GM19351 (cell line): ENCODE measurements around the gene FADS1.

ENCODE experiments used
- ATAC-seq: cut with Tn5 transposase; IDR thresholded peaks from one replicate; pipeline ENCODE4 v1.9.1; 2021; ENCODE audit warnings: mild to moderate bottlenecking, moderate library complexity; ENCODE audit not compliant: unreplicated experiment

Gene FADS1

DNA sequence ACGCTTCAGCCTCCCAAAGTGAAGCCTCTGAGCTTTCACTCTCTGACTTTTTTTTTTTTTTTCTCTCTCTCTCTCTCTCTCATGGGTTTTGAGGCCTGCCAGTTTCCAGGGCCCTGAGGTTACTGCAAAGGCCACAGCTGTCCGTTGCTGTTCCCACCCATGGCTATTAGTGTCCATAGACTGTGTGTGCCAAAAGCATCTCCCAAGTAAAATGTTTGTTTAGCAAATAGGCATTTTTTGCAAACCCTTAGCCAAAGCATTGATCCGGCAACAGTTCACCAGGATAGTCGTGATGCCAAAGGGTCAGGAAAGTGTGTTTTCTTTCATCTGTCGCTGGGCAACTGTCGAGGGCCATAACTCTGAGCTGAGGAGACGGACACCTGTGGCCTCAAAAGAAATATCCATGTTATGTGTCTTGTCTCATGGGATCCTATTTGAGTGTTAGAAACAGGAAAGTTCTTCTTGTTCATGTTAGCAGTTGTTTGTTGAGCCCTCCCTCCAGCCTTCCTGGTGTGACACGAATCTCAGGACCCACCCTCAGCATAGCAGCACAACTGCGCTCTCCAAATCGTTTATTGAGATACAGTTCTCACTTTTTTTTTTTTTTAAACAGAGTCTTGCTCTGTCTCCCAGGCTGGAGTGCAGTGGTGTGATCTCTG, 29.7 kb upstream of the FADS1 start:
- ATAC-seq = no peak

DNA sequence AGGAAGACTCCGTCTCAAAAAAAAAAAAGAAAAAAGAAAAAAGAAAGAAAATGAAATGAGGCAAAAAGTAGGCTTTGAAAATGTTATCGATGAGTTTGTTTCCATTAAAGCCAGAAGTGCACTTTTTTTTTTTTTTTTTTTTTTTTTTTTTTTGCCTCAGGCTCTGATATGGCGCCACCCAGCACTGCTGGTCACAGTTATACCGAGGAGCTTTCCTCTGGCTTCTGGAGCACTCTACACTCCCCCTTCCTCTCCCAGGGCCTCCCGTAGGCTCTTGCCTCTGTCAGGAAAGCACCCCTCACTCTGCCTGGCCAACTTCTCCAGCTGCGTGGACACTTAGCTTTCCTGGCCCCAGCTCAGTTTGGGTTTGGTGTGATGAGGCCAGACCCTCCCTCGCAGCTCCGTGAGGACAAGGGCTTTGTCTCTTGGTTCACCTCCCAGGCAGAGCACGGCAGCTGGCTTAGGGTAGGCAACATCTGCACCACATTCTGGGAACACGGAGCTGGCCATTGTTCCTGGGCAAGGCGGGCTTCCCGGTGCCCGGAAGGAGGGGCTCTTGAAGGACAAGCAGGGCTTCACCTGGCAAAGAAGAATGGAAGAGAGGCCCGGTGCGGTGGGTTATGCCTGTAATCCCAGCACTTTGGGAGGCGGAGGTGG, 28.2 kb upstream of the FADS1 start:
- no peak for ATAC-seq

DNA sequence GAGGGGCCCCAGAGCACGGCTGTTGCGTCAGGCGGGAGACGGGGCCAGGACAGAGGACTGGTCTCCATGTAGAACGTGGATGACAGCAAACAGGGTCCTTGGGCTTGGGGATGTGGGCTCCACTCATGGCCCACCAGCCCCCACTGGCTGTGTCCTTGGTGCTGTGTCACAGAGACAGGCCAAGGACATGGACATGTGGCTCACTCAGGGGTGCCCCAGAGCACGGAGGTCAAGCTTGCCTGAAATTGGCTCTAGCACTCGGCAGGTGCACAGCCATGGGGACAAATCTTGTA, 25.7 kb upstream of the FADS1 start:
- no peak for ATAC-seq

DNA sequence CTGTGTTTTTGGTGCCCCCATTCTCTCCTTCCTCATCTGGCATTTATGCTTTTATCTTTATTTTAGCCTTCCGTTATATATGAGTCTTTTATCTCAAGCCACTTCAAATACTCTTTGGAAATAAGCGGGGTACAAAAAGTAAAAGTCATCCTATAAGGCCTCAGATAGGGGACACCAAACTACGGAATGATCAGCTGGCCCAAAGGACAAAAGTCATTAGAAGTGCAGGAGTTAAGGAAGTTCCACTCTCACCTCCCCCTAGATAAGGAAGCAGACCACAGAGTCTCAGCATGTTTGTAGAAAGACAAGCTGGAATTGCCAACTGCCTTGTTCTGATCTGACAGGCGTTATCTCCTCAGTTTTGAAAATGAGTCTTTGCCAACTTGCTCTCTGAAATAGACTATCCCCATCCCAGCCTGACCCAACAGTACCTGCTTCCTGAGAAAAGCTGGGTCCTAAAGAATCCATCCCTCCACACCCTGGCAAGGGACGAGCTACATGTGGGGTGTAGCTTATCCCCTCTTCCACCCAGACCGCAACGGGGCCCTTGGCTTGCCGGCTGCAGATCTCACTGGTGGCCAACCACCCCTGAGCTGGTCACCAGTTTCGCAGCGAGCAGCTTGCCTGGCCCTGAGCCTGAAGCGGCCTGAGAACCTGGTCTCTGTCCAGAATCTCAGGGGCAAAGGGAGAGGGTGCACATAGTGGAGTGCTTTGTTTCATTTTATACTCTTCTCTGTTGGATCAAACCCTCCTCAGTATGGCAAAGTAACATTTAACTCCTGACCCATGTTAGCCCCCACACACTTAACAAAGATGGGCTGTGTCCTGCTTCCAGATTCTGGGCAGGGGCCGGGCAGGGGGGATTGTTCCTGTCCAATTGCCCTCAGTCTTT, 25.1 kb upstream of the FADS1 start:
- ATAC-seq = no peak

DNA sequence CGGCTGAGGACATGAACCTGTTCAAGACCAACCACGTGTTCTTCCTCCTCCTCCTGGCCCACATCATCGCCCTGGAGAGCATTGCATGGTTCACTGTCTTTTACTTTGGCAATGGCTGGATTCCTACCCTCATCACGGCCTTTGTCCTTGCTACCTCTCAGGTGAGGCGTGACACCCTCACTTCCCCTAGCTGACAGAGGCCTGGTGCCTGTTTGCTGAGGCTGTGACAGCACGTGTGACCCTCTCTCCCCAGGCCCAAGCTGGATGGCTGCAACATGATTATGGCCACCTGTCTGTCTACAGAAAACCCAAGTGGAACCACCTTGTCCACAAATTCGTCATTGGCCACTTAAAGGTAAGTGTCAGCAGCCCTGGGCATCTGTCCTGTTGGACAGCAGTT, 23.6 kb upstream of the FADS1 start:
- no peak for ATAC-seq

DNA sequence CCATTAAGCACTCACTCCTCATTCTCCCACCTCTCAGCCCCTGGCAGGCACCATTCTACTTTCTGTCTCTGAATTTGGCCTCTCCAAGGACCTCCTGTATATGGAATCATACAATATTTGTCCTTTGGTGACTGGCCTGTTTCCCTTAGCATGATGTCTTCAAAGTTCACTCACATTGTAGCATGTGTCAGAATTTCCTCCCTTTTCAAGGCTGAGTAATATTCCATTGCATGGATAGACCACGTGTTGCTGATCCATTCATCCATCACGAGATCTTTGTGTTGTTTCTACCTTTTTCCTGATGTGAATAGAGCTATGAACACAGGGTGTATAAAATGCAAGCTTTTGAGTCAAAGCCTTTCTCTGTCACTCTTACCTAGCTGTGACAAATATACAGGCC, 22.9 kb upstream of the FADS1 start:
- no peak for ATAC-seq

DNA sequence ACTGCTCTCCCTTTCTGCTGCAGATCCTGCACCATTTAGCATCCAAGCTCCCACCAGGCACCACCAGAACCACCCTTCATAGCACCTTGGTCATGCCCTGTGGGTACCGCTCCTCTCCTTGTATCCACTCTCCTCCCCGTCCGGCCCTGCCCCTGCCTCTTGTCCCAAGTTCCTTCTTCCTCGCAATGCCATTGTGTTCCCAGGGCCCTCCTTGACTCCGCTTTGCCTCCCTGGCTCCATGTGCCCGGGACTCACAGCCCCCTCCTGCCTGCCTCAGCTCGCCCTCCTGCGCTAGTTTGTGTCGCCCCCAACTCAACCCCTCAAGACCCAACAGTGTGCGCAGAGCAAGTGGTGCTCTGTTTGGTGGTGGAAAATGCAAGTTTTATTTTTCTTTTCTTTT, 22.1 kb upstream of the FADS1 start:
- no peak for ATAC-seq

DNA sequence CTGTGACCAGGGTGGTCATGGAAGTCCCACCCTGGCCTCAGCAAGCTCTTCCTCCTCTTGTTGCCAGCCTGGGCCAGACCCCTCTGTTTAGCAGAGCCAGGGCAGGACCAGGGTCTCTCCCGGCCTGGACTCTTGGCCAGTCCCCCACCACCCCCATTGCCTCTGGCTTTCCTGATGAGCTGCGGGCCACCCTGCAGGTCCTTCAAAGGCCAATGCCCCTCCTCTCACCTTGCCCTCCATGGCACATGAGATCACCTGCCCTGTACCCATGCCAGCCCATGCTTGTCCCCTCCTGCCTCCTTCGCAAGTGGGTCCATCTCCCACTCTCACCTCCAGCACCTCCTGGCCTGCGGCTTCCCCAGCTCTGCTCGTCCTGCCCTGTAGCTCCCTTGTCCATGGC, 21.7 kb upstream of the FADS1 start:
- no peak for ATAC-seq

DNA sequence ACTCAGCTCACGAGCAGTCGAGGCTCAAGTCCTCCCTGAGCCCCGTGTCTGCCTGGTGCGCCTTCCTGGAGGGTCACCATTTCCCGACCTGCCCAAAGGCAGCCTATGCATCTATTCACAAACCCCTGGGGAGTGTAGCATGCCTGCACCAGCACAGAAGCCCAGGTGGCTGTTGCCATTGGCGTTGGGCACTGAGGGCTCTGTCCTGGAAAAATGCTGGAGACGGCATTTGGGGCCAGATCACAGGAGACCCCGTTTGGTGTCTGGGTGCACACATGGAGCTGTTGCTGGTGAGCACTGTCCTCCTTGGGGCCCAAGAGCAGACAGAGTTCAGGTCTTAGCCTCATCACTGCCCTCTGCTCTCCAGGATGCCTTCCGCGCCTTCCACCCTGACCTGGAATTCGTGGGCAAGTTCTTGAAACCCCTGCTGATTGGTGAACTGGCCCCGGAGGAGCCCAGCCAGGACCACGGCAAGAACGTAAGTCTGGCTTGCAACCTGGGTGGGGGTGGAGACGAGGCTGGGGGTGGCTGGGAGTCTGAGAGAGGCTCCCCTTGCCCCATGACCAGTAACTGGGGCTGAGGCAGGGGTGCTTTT, 20.7 kb upstream of the FADS1 start:
- ATAC-seq = no peak

DNA sequence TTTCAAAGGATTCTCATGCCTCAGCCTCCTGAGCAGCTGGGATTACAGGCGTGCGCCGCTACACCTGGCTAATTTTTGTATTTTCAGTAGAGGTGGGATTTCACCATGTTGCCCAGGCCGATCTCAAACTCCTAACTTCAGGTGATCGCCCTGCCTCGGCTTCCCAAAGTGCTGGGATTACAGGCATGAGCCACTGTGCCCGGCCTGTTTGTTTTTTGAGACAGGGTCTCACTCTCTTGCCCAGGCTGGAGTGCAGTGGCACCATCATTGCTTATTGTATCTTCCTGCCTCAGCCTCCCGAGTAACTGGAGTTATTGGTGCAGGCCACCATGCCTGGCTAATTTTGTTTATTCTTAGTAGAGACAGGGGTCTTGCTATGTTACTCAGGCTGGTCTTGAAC, 19.4 kb upstream of the FADS1 start:
- no peak for ATAC-seq

DNA sequence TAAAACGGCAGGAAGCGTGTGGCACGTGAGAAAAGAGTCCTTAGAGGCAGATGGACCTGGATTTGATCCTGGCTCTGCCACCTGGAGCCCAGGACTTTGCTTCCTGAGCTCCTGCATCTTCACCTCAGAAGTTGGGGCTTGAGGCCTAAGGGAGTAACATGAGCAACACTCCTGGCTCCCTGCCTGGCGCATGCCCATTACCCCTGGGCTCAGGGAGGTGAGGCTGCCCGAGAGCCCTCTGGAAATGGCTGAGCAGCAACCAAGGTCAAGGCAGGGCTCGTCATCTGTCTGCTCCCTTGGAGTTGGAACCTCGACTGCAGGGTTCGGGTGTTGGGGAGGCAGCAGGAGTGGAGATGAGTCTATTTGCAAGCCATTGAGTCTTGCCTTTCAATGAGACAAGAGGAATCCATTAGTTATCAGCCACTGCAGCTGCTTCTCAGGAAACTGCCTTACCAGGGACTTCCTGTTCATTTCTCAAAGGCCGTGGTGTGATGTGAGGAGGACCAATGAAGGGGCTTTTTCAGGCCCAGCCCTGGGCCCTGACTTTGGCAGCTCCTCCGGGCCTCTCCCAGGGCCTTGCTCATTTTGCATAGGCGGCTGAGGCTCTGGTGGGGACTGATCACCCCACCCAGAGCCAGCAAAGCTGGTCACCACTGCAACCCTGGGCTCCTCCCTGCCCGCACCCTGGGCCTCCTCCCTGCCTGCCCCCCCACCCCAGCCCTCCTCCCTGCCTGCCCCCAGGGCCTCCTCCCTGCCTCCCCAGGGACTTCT, 17.7 kb upstream of the FADS1 start:
- ATAC-seq = peak; percentile 96

DNA sequence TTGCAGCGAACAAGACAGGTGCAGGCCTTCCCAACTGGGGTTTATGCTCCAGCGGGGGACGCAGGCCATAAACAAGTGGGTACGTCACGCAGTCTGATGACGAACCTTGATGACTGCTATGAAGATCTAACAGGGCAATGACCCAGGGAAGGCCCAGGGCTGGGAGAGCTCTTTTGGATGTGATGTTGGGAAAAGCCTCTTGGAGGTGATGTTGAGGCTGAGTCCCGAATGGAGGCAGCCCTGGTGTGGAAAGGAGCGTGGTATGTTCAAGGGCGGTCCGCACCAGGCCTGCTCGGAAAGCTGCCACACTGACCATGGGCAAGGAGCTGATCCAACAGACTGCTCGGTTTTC, 17.1 kb upstream of the FADS1 start:
- ATAC-seq = no peak

DNA sequence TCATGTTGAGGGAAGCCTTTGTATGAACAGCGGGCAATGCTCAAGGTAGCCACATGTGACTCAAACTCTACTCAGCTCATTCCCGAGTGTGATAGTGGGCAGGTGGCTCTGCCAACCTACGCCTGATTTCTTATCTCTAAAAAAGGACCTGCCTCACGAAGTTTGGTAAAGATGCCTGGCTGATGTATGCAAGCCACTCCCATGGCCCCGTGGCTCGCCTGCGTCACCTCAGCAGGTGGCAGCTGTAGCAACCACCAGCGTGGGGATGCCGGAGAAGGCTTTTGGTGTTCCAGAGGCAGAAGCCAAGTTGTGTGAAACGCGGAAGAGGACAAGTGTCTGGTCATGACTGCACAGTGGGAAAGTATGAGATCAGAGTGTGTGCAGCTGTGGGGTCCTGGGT, 16.7 kb upstream of the FADS1 start:
- ATAC-seq = no peak

DNA sequence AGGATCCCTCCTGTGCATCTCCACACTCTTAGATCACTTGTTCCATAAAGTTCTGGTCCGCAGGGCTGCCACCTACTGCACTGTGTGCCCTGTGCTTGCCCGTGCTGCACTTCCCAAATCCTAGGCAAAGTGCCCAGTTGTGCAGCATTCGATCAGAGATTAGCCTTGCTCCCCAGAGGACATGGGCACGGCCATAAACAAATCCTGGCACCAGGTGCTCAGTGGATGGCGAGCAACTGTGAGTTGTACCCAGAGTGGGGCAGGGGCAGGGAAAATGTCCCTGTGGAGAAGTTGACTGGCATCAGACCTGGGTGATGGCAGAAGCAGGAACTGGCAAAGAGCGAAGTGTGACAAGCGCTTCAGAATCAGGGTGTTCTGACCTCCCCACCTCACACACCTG, 16.0 kb upstream of the FADS1 start:
- no peak for ATAC-seq

DNA sequence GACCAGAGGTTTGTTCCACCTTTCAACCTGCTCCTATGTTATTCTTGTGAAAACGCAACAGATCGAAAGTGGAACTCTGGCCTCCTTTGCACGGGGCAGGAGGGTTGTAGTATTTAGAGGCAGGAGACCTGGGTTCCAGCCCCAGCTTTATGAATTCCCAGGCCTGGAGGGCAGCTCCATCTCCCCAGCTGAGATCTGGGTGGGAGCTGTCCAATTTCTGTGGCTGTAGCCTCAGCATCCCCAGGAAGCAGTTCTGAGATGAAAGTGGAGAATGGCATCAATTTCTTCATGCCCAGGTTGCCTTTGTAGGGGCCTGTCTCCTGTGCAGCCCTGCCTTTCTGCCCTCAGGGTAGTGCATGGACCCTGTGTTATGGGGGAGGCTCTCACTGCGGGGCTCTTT, 15.4 kb upstream of the FADS1 start:
- ATAC-seq = no peak

DNA sequence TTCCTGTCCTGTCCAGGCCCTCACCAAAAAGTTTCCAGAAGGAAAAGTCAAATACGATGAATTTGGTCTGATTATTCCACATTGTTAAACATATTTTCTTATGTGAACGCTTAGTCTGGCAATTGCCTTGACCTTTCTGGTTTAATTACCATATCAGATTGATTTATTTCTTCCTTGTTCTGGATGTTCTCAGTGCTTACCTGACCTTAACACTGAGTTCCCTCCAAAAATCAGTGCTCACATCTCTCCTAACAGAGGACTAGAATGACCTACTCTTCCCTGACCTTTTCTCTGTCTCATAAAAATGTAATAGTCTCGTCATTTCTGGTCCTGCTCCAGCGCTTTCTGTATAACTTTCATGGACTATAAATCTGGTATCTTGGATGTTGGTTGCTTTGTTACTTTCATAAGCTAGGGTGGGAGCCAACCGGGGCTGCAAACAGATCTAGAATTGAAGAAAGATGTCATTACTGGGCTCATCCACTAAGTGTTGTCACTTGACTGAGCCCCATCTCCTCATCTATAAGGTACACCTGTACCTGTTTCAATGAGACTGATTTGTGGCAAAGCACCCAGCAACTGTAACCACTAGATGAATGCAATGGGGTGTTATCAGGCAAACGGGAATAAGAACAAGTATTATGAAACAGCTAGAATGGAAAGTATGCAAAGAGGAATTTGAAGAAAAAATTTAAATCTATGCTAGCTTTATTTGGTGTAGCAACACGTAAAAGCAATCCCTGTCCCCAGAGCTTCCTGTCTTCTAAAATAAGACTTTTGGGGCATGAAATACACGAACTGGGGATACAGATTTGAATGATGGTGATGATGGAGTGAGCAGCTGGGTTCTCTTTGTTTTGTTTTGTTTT, 13.7 kb upstream of the FADS1 start:
- ATAC-seq = no peak

DNA sequence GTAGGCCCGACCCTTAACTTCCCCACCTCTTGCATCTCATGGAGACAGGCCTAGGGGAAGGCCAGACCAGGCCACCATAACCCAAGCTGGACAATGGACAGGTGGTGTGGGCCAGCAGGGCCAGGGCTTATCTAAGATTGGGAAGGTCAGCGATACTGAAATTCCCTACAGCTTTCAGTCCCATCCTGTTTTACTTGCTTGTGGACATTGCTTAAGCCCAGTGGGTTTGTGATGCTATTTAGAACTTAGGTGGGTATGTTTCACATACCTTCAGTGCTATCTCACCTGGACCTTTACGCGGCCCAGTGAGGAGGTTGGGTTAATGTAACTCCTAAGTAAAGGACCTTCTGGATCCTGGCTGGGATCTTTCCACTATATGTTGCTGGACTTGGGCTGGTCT, 13.0 kb upstream of the FADS1 start:
- no peak for ATAC-seq

DNA sequence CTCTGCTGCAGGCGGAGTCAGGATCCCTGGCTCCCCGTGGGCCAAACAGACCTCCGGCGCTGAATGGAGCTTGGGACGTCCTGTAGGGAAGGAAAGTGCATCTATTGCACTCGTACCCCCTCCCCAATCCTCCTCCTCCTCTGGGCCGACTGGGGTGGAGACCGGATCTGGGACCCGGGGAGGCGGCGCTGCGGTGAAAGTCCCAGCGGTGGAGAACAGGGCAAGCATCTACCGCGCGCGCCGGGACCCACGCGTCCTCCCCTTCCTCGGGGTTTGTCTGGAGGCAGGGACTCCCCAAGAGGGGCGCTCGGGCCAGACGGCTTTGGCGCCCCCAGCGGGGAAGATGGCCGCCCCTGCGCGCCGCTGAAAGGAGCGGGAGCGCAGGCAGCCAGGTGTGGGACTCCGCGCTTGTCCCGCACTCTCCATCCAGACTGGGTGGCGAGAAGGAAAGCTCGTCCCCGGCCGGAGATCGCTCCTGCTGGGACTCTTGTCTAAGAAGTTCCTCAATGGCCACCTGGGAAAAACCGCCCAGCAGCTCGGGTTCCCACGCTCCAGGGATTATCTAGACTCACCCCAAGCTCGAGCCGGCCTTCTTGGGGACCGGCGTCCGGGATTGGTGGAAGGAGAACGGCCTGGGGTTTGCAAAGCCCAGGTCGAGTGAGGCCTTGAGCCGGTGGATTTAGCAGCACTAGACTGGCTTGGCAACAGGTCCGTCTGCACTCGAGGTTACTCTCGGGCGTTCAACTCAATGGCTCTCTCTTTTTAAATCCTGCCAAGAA, 12.0 kb upstream of the FADS1 start:
- no peak for ATAC-seq

DNA sequence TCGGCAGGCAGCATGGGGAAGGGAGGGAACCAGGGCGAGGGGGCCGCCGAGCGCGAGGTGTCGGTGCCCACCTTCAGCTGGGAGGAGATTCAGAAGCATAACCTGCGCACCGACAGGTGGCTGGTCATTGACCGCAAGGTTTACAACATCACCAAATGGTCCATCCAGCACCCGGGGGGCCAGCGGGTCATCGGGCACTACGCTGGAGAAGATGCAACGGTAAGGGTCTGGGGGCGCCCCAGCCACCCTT, 11.5 kb upstream of the FADS1 start:
- ATAC-seq = no peak
